ENCODE results near the gene GLB1L.

GLB1L gene

DNA sequence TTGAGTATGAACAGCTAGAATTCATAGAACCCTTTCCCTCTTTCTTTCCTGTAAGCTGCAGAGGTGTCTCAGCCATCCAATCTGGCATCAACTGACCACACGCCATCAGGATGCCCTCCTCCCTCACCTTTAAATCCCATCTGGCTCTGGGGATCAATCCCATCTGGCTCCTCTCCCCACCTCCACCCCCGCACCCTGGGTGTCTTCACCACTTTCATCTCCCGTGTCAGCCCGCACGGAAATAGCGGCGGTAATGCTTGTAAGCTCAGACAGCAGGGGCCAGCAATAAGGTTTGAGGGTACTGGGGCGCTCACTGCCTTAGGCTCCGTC is 7.3 kb upstream of the GLB1L start:
- peak; percentile 48 for DNase-seq

DNA sequence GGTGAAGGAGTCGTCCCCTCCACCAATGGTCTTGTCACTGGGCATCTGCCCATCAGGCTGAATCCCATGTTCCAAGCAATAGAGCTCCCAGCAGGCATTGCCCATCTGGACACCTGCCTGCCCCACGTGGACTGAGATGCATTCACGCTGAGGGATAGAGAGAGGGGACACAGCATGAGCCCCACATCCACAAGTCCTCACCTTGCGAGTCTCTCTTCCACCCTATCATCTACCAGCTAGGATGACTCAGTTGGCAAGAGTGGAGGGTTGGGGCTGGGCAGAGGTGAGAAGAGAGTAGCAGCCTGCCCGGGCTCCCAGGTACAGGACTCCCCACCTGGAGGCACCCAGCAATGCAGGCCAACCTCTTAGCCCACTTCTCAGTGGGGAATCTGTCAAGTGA is 6.8 kb upstream of the GLB1L start:
- DNase-seq, result peak; percentile 37

DNA sequence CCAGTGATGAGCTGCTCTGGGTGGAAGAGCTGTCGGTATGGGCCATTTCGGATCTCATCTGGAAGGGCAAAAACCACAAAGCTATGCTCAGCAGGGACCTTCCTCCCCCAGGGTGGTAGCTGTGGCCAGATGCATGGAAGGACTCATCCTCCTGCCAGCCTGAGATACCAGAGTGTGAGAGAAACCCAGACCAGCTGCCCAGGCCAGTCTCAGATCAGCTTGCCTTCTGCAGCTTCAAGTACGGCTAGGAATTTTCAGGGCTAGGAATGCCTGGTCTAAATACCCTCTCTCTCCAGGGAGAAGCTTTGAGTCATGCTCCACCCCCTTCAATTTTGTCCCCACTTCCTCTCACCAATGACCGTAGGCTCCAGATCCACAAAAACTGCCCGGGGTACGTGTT is 6.4 kb upstream of the GLB1L start:
- no peak for DNase-seq

GRCh38 chr2:219250049-219250781 is 5.0 kb upstream of the GLB1L start:
- no peak for DNase-seq

GRCh38 chr2:219249203-219249980 is 4.1 kb upstream of the GLB1L start:
- peak; percentile 39 for DNase-seq

DNA sequence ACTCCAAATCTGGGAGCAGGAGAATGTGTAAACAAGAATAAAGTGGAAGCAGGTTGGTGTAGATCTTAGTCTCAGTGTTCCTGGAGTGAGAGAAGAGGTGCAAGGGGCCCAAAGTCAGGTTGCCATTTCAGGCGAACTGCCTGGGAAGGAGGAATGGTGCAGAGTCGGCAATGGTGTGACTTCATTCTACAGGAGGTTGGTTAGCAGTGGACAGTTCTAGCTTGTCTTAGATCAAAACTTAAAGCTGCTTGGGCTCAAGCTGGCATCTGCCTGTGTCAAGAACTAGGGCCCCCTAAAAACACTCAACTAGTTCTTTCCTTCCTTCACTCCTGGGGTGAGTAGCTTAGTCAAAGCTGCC is 3.6 kb upstream of the GLB1L start:
- no peak for DNase-seq

- peak; percentile 66 for DNase-seq
Observed at GRCh38 chr2:219247678-219248642, 2.7 kb upstream of the GLB1L start.

GRCh38 chr2:219246559-219246958 is 1.3 kb upstream of the GLB1L start:
- no peak for DNase-seq

DNA sequence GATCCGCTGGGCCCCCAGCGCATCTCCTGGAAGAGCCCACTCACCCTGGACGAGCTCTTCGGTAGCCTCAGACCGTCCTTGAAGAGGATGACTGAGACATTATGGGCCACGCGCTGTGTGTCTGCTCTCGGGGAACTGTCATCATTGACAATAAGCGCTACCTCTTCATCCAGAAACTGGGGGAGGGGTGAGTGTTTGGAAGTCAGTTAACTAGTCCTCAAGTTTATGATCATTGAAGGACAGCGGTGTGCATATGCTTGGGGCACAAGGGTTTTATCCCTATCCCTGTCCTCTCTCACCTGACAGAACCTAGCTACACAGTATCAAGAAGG is 621 bp upstream of the GLB1L start:
- no peak for DNase-seq

DNA sequence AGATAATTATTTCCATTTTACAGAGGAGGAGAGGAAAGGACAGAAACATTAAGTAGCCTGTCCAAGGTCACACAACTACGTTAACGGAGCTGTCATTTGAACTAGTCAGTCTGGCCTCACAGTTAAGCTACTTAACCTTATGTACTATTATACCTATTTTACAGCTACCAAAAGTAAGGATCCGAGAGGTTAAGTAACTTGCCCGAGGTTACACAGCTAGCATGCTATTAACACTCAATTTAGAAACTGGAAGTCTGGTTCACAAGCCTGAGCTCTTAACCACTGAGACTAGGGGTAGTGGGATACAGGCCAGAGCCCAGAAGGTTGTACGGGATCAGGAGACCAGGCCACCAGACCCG is 476 bp downstream of the GLB1L start:
- DNase-seq, result no peak

DNA sequence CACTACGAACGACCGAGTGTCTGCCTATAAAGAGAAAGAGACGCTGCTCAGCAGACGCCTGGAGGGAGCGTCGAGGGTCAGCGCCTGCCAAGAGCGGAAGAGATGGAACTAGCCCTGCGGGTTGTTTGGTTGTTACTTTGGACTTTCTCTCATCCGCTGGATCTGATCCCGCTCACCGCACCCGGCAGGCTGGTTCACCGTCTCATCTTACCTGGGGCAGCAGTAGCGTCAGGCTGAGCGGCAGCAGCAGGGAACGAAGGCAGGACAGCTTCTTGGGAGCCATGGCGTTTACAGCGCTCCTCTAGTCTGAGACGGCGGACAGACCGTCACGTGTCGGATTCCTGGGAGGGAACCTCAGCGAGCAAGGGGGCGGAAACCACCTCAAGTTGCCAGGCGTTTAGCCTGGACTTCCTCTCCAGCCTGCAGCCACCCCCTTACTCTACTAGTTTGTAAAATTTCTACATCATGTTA is 1.9 kb downstream of the GLB1L start:
- no peak for DNase-seq

- no peak for DNase-seq
Observed at GRCh38 chr2:219234331-219234730, 10.9 kb downstream of the GLB1L start.

GRCh38 chr2:219230059-219230540 is 15.1 kb downstream of the GLB1L start:
- DNase-seq, result peak; percentile 60

DNA sequence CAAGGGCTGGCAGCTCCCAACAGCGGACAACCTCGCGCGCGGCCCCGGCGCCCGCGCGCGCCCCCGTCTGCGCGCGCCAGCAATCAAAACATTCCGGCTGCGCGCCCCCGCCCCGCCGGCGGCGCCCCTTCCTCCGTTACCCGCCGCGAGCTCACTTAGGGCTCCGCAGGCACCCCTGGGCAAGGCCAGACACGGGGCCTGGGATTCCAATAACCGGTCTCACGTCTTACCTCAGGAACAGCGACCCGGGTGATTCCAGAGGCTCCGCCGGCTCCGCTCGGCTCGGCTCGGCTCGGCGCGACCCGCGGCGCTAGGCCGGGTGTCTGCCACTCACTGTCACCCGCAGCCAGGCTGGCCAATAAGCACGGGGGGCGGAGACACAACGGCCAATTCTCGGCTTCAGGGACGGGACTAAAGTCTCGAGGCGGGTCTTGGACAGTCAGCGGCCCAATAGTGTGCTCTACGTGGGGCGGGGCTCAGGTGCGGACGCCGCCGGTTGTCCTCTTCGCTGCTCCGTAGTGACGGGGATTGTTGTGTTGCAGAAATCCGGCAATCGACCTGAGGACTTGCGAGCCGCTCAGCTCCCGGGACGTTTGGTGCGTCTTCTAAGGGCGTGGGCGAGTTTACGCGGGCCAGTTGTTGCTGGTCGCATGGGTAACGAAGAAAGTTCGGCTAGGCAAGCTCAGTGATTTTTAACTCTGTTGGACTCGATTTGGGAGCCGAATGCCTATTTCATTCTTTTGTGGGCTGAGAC is 15.8 kb downstream of the GLB1L start, which contains the start of the genes ANKZF1 and ATG9A:
Gene ANKZF1, plus strand, starts transcription at position 502 of the 754 bp plus-strand sequence. CDS start 452 bp downstream, outside the sequence.
Gene ATG9A, minus strand, starts transcription at position 332 of the 754 bp plus-strand sequence. CDS start 1,612 bp downstream, outside the sequence.
- DNase-seq, result peak; percentile 99

GRCh38 chr2:219228911-219229304 is 16.3 kb downstream of the GLB1L start:
- peak; percentile 11 for DNase-seq

DNA sequence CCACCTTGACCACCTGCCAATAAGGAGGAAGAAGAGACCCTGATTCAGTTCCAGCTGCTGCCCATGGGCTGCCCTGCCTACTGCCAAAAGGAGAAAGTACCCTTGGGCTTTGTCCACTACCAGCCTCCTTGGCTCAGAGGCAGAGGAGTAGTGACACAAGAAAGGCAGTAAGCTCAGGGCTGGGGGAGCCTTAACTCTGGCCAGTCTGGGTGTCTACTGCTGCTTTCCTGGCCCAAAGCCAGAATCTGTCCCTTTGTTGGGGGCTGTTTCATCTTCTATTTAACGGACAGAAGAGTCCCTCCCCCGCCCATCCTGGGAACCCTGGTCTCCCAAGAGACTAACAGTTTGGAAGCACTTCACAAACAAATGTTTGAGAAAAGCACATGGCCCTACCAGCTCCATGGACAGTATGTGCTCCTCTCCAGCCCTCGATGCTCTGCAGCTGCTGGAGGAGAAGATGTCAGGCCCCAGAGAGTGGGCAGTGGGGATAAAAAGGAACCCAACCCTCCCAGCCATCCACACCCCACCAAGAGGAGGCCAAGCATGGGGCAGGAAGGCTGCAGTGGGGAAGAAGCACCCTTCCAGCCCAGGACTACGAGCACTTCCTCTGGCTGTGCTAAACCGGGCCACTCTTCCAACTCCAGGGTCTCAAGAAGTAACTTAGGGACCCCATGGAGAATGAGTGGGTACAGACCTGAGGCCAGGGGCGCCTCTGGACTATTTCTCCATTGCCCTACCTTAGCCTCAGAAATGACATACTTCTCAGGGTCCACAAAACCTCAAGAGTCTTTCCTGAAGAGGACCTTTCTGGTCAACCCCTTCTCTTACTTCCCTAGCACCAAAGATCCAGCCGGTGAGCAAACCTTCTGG is 17.0 kb downstream of the GLB1L start:
- DNase-seq, result no peak

DNA sequence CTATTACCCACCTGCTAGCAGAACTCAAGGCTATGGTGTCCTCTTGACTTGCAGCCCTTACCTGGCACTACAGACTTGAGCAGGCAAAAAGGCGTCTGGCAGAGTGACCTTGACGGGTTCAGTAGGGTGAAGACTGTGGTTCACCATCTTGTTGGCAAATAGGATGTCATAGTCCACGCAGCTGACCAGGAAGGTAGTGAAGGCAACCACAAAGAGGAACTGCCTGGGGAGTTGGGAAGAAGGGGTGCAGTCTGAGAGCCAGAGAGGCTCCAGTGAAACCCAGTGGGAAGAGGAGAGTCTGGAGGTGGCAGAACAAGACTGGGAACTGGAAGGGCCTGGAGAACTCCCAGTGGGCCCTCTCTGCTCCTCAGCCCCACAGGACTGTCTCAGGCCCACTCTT is 19.9 kb downstream of the GLB1L start:
- DNase-seq, result no peak

GRCh38 chr2:219223831-219224610 is 21.2 kb downstream of the GLB1L start:
- DNase-seq, result no peak

DNA sequence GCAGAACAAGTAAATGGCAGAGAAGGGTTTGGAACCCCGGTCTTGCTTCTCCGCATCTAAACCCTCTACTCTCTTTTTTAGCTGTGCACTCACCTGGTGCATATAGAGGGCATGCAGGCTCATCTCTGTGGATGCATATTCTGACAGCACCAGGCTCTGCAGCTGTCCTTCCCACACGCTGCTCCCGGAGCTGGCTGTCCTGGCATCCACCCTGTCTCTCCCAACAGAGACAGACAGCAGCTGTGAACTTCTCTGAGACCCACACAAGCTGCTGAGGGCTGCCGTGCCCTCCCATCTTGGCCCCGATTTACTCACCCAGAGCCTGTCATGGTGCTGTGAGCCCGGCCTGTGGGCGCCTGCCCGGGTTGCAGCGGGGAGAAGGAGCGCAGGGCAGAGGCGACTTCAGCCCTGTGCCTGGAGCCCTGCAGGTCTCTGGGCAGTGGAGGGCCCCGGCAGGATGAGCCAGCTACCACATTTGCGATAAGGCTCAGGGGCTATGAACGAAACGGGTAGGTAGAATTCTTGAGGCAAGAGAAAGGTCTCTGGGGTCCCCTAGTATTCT is 23.2 kb downstream of the GLB1L start:
- DNase-seq, result no peak
